Mesothelial cell of epicardium (in vitro differentiated cells): ENCODE data around the gene SHOX. TPM values are rescaled to one million over a fixed set of nuclear protein-coding genes. Genes with fewer than 3 reads are reported as not detected.

ENCODE experiments used
- DNase-seq, 2 experiments: peaks; one replicate each; pipeline ENCODE4 v3.0.0; 2021; ENCODE audit warnings: low spot score in 2 of 2; ENCODE audit not compliant: unreplicated experiment in 2 of 2
- H3K27ac Mint-ChIP-seq: 2 replicates; pipeline ENCODE4 v1.8.0; 2021; ENCODE audit warnings: mixed read lengths
- H3K27me3 Mint-ChIP-seq: 2 replicates; pipeline ENCODE4 v1.8.0; 2021; ENCODE audit warnings: low read depth, mixed read lengths
- H3K36me3 Mint-ChIP-seq: 2 replicates; pipeline ENCODE4 v1.8.0; 2021; ENCODE audit warnings: mixed read lengths
- H3K4me1 Mint-ChIP-seq: 2 replicates; pipeline ENCODE4 v1.8.0; 2021; ENCODE audit warnings: mixed read lengths
- H3K4me3 Mint-ChIP-seq: 2 replicates; pipeline ENCODE4 v1.8.0; 2021; ENCODE audit warnings: mild to moderate bottlenecking, moderate library complexity, mixed read lengths
- H3K9me3 Mint-ChIP-seq: 2 replicates; pipeline ENCODE4 v1.8.0; 2021; ENCODE audit warnings: mixed read lengths
- total RNA-seq: library from RNA; stranded (reverse); gene quantifications from 3 replicates; pipeline ENCODE4 v1.2.1, GENCODE V29; 2021
- TF ChIP-seq, protein P1 (sequence below): fragments of 200-600 bp; sonication (generic); IDR thresholded peaks from one replicate; pipeline ENCODE4 v1.5.0; 2021; ENCODE audit warnings: antibody characterized with exemption; ENCODE audit not compliant: unreplicated experiment

SHOX gene
- not detected in 3 replicates for total RNA-seq

DNA sequence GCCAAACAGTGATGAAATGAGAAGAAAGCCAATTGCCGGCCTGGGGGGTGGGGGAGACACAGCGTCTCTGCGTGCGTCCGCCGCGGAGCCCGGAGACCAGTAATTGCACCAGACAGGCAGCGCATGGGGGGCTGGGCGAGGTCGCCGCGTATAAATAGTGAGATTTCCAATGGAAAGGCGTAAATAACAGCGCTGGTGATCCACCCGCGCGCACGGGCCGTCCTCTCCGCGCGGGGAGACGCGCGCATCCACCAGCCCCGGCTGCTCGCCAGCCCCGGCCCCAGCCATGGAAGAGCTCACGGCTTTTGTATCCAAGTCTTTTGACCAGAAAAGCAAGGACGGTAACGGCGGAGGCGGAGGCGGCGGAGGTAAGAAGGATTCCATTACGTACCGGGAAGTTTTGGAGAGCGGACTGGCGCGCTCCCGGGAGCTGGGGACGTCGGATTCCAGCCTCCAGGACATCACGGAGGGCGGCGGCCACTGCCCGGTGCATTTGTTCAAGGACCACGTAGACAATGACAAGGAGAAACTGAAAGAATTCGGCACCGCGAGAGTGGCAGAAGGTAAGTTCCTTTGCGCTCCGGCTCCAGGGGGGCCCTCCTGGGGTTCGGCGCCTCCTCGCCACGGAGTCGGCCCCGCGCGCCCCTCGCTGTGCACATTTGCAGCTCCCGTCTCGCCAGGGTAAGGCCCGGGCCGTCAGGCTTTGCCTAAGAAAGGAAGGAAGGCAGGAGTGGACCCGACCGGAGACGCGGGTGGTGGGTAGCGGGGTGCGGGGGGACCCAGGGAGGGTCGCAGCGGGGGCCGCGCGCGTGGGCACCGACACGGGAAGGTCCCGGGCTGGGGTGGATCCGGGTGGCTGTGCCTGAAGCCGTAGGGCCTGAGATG is at the start of gene SHOX:
TSS of gene SHOX (plus strand) at position 180 of the 885 bp plus-strand sequence. CDS start at position 287, 107 bp downstream.
- Mint-ChIP-seq H3K4me3 (no peak within 1 kb of the TSS), H3K27ac (no peak within 1 kb of the TSS), H3K36me3 (no peaks in the 10 kb centered on the region), H3K9me3 (no peaks in the 10 kb centered on the region), H3K4me1 (no peaks in the 10 kb centered on the region), H3K27me3 (peaks cover 93% of the 10 kb centered on the region)
- TF ChIP-seq, protein P1, sequence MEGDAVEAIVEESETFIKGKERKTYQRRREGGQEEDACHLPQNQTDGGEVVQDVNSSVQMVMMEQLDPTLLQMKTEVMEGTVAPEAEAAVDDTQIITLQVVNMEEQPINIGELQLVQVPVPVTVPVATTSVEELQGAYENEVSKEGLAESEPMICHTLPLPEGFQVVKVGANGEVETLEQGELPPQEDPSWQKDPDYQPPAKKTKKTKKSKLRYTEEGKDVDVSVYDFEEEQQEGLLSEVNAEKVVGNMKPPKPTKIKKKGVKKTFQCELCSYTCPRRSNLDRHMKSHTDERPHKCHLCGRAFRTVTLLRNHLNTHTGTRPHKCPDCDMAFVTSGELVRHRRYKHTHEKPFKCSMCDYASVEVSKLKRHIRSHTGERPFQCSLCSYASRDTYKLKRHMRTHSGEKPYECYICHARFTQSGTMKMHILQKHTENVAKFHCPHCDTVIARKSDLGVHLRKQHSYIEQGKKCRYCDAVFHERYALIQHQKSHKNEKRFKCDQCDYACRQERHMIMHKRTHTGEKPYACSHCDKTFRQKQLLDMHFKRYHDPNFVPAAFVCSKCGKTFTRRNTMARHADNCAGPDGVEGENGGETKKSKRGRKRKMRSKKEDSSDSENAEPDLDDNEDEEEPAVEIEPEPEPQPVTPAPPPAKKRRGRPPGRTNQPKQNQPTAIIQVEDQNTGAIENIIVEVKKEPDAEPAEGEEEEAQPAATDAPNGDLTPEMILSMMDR: no peak
- no peak for DNase-seq

DNA sequence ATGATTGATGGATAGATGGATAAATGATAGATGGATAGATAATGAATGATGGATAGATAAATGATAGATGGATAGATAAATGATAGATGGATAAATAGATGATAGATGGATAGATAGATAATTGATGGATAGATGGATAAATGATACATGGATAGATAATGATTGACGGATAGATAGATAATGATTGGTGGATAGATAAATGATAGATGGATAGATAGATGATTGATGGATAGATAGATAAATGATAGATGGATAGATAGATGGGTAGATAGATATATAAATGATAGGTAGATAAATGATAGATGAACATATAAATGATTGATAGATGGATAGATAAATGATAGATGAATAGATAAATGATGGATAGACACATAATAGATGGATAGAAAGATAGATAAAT is 49.5 kb upstream of the SHOX start:
- Mint-ChIP-seq H3K9me3 (peaks cover 26% of the 10 kb centered on the region), H3K27me3 (peaks cover 4% of the 10 kb centered on the region), H3K4me1 (peaks cover 6% of the 10 kb centered on the region), H3K27ac (no peak overlapping the region), H3K4me3 (no peak overlapping the region), H3K36me3 (no peaks in the 10 kb centered on the region)
- TF ChIP-seq, protein P1: no peak
- DNase-seq: no peak

DNA sequence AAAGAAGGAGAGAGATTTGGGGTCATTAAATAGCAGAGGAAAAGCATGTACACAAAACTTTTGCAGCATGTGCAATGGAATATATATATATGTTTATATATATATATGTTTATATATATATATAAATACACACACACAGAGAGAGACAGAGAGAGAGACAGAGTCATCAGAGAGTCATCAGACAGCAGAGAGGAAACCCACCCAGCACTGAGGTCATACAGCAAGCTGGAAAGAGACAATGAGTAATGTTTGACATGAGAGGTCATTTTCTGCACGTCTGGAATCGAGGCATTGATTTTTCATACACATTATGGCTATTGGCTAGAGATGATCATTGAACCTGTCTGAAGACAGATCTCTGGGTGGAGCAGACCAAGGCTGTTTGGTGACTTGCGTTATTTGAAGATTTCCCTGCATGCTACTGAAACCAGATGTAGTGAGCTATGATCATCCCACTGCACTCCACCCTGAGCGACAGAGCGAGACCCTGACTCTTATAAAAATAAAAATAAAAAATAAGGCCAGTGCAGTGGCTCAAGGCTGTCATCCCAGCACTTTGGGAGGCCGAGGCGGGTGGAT is 48.8 kb upstream of the SHOX start:
- DNase-seq: no peak
- TF ChIP-seq, protein P1: no peak
- peaks cover 21% of the 10 kb centered on the region for H3K9me3 Mint-ChIP-seq
- H3K4me1 Mint-ChIP-seq: peaks cover 8% of the 10 kb centered on the region
- no peak overlapping the region for H3K4me3 Mint-ChIP-seq
- H3K36me3 Mint-ChIP-seq: no peaks in the 10 kb centered on the region
- no peak overlapping the region for H3K27ac Mint-ChIP-seq
- H3K27me3 Mint-ChIP-seq: peaks cover 4% of the 10 kb centered on the region

DNA sequence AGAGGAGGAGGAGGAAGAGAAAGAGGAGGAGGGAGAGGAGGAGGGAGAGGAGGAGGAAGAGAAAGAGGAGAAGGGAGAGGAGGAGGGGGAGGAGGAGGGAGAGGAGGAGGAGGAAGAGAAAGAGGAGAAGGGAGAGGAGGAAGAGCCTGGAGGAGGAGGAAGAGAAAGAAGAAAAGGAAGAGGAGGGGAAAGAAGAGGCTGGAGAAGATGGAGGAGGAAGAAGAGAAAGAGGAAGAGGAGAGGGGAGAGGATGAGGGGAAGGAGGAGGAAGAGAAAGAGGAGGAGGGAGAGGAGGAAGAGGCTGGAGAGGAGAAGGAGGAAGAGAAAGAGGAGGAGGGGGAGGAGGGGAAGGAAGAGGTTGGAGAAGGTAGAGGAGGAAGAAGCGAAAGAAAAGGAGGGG is 46.0 kb upstream of the SHOX start:
- H3K4me1 Mint-ChIP-seq: peaks cover 11% of the 10 kb centered on the region
- H3K27me3 Mint-ChIP-seq: peaks cover 4% of the 10 kb centered on the region
- H3K9me3 Mint-ChIP-seq: no peaks in the 10 kb centered on the region
- H3K4me3 Mint-ChIP-seq: no peak overlapping the region
- TF ChIP-seq, protein P1: no peak
- DNase-seq: no peak
- H3K36me3 Mint-ChIP-seq: no peaks in the 10 kb centered on the region
- H3K27ac Mint-ChIP-seq: no peak overlapping the region

DNA sequence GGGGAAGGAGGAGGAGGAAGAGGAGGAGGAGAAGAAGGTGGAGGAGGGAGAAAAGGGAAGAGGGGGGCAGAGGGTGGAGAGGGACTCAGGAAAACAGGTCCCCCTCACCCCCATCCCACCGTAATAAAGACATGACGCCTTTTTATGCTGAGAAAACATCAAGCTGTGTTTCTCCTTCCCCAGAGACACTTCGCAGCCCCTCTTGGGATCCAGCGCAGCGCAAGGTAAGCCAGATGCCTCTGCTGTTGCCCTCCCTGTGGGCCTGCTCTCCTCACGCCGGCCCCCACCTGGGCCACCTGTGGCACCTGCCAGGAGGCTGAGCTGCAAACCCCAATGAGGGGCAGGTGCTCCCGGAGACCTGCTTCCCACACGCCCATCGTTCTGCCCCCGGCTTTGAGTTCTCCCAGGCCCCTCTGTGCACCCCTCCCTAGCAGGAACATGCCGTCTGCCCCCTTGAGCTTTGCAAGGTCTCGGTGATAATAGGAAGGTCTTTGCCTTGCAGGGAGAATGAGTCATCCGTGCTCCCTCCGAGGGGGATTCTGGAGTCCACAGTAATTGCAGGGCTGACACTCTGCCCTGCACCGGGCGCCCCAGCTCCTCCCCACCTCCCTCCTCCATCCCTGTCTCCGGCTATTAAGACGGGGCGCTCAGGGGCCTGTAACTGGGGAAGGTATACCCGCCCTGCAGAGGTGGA is 45.3 kb upstream of the SHOX start:
- Mint-ChIP-seq H3K4me3 (peak overlapping the region; percentile 58), H3K4me1 (peaks cover 14% of the 10 kb centered on the region)
- DNase-seq: no peak

More for the DNA sequence above, 45.3 kb upstream of the SHOX start:
- H3K27ac Mint-ChIP-seq: no peak overlapping the region
- TF ChIP-seq, protein P1: no peak
- H3K9me3 Mint-ChIP-seq: no peaks in the 10 kb centered on the region
- peaks cover 4% of the 10 kb centered on the region for H3K27me3 Mint-ChIP-seq
- no peaks in the 10 kb centered on the region for H3K36me3 Mint-ChIP-seq
